Stimulated activated CD4-positive, alpha-beta T cell treated with anti-CD3 and anti-CD28 coated beads, Interleukin-15, amount 100 ng/mL, for 48 hours (primary cell): ENCODE measurements around the gene PDE4D.

Experiments
- DNase-seq, 2 donors: peaks; one replicate each; pipeline ENCODE4 v3.0.0-alpha.2; 2020; ENCODE audit warnings: low read depth in 2 of 2

PDE4D gene

DNA sequence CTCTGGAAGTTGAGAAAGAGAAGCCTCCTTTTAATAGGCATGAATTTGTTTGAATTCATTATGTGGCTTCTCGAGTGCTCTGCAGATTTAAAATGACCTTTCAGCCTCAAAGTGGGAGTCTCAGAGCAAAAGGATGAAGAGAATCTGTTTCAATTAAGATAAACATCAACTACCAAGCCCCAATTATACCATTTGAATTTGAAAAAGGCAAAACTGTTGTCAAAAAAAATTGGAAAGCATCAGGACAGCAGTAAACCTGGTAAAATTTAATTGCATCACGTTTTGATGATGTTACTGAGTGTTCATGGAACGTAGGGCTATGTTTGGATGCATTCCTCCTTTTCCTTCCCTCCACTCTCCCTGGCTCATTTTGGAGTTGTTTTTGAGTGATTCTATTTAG is 637.2 kb downstream of the PDE4D start:
- DNase-seq: no peak

DNA sequence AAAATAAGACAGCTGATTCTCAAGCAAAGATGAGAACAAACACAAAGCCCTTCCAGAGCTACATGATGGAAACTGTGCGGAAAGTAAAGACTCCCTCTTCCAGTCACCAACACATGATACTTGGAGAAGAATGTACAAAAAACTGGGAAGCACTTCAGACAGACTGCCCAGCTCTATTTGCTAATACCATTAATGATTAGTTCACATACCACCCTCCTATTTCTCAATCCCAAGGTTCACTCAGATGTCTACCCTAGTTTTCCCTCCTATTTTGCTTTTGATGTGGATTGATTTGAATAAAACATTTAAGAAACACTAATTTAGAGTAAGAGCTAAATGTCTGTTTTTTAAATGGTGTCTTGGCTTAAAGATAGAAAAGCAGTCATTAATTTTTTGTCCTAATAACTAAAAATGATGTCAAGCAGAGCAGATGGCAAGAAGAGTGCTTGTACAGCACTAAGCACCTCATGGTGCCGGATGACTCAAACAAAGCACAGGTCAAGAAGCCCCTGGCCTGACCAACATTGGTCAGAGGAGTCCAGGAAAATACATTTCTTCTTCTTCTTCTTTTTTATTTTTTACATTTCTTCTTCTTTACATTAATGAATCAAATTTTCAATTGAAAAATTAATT is 639.4 kb downstream of the PDE4D start:
- no peak for DNase-seq

DNA sequence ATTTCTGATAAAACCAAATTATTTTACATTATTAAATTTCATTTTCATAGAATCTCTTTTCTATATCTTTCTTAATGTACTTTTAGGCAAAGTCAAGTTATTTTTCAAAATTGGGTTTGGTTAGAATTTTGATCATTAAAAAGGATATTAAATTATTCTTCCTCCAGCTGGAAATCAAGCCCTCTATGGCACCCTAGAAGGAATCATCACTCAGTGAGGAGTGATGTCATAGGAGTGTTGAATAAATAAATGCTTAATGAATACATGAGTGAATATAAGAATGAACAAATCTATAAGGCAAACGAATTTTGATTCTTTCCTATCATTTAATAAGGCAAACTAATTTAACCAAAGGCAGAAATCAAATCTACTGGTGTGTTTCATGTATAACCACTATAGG is 639.9 kb downstream of the PDE4D start:
- no peak for DNase-seq

DNA sequence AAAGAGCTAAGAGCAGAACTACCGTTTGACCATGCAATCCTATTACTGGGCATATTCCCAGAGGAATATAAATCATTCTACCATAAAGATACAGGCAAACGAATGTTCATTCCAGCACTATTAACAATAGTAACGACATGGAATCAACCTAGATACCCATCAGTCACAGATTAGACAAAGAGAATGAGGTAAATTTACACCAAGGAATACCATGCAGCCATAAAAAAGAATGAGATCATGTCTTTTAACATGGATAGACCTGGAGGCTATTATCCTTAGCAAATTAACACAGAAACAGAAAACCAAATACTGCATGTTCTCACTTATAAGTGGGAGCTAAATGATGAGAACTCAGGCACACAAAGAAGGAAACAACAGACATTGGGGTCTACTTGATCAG is 641.9 kb downstream of the PDE4D start:
- no peak for DNase-seq

DNA sequence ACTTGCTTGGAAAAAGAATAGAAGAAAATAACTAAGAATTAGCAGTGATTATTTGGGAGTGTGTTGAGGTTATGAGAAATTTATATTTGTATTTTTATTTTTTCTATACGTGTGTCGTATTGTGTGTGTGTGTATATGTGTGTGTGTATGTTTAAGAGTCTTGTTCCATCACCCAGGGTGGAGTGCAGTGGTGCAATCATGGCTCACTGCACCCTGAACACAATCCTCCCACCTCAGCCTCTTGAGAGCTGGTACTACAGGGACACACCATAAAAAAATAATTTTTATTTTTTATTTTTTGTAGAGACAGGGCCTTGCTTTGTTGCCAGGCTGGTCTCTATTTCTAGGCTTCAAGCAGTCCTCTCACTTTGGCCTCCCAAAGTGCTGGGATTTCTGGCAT is 643.8 kb downstream of the PDE4D start:
- no peak for DNase-seq

DNA sequence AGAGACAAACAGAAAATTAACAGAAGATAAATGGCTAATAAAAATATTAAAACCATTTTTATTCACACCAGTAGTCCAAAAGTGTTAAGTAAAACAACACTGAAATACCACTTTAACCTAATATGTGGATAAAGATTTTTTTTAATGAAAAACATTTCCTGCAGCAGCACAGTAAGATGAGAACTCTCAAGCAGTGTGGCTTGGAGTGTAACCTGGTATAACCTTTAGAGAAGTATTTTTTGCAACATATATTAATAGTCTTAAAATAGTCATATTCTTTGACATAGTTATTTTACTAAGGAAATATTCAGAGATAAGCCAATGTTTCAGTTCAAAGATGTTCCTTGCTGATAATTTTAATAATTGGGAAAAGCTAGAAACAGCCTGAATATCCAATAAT is 644.4 kb downstream of the PDE4D start:
- DNase-seq: no peak

DNA sequence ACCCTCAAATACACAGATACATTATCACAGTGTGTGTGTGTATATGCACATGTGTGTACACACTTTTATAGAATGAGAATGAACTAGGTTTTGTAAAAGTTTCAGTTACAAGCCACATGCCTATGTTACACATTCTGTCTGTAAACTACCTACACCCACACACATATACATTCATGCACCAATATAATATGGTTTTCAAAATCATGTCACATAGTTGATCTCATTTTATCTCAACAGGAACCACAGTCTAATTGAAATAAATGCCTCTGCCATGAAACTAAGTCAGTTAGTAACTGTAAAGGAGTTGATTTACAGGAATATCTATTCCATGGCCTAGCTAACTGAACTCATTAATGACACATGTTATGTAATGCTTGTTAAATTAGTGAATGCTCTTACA is 646.6 kb downstream of the PDE4D start:
- no peak for DNase-seq

DNA sequence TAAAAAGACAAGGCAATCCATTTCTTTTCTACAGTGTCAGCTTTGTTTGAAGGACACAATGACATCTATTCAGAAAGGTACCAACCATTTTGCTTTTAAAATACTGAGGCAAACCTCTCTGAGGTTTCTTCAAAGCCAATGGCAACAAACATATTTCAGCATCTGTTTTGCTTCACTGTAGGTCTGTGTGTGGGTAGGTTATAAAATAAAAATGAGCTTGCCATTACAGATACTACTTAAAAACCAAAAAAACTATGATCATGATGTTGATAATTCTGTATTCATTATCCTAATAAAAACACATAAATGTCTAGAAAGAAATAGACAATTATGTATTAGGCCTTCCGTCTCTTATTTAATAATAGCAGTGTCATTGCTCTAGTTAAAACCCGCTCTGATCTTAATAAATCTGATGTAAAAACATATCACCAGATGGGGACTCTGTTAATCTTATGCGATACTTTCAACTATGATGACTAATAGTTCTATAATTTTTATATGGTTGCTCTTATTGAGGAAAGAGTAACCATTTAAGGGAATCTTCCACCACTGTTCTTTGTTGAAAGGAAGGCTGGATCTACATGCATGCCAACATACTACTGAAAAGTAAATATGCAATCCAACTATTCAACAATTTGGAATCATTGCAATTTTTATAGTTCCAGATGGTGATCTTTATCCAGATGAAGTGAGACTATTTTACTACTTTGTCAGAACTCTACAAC is 647.2 kb downstream of the PDE4D start:
- DNase-seq: no peak

DNA sequence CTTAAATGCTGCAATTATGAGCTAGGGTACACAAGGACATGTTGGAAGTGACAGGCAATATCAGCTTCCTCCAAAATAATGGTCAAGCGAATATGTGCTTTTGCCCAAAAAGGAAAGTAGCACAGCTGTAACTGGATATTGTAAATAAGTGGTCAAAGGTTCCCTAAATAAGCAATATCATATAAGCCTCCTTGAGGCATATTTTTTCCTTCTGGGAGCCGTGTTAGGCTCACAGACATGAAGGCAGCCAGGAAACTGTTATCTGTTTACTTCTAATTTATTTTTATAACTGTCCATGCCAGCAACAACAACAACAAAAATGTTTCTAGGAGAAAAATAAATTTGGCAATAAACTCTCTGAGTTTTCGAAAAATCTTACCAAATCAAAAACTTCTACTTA is 648.3 kb downstream of the PDE4D start:
- DNase-seq: no peak

DNA sequence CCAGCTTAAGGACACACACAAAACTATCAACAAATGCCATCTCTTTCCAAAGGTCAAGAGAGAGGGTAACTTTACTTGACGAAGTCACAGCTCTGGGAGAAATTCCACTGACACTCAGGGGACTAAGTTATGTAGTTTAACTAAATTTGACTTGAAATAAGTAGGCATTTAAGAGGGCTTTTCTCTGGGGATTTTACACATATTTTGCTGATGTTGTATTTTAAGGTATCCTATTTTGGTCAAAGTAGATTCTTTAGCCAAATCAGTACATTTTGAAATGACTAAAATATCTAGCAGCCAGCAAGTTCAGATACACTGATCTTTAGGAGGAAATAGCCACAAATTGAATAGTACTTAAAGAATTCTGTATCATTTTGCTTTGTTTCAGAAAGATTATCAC is 652.0 kb downstream of the PDE4D start:
- no peak for DNase-seq

DNA sequence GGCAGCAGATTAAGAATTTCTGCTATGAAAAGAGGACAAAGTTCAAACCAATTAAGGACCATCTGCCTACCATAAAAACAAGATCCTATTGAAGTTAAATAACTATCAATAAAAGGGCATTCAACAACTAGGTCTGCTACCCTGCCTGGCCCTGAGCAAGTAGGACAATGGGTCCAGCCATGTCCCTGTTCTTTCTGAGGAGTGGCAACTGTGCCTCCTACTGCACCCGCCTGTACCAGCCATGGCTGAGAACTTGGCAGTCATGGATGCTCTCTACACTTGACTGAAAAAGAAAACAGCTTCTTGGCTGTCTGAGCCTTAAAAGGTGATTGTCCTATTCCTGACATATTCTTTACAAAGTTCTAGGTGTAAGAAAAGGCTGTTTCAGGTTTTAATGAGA is 652.4 kb downstream of the PDE4D start:
- no peak for DNase-seq

DNA sequence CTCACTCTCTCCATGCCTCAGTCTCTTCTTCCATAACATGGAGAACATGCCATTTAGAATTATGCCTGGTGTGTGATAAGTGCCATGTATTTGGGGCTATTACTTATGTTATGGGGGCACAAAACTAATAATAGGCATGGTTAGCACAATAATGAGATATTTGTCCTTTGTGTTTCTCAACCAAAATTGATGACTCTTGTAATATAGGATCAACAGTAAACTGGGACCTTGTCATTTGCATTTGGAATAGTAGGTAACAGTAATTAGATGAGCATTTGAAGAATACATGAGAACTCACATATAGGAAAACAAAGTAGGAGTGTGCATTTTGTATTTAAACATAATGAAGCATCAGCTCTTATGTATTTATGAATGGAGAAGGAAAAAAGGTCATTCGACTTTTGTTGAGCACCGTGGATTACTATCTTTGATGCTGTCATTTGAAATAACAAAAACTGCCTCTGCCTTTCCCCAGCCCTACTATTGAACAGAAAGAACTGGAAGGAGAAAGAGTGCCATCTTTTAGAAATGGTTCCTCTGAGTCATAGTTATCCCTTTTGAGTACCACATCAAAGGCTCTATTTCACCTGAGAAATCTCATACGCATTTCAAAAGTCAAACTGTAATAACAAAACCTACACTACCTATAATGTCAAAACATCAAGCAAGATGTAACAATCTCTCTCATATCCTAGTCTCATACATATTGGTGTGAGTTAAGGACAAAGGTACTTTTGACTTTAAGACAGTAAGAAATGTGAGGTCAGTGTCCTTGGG is 655.2 kb downstream of the PDE4D start:
- DNase-seq: no peak

DNA sequence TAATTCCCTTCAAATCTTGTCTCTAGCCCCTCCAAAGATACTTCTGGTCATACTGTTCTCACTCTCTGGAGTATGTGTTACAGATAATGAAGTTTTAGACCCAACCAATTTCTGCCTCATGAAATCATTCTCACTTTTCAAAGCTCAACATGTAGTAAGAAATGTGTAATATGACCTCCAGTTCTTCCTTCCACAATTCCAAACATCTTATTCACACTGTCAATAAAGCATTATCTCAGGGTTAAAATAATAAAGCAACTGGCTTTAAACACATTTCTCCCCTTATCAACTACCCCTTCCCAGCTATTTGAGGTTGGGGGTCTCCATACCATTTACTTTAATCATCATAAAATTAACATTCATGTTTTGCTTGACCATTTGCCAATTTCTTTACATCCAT is 656.5 kb downstream of the PDE4D start:
- no peak for DNase-seq

DNA sequence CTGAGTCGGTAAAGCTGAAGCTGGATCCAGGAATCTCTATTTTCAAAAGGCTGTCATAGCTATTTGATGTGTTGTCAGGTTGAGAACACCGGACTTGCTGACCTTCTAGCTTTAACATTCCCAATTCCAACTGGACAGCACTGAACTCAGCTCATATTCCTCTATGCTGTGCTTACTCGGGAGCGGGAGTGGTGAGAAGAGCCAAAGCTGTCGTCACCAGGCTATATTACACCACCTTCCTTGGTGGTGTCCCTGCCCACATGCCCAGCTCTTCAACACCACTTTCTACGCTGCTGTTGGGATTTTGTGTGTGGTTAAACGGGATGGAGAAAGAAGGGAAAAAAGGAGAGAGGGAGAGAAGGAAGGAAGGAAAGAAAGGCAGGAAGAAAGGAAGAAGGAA is 657.1 kb downstream of the PDE4D start:
- DNase-seq: no peak

DNA sequence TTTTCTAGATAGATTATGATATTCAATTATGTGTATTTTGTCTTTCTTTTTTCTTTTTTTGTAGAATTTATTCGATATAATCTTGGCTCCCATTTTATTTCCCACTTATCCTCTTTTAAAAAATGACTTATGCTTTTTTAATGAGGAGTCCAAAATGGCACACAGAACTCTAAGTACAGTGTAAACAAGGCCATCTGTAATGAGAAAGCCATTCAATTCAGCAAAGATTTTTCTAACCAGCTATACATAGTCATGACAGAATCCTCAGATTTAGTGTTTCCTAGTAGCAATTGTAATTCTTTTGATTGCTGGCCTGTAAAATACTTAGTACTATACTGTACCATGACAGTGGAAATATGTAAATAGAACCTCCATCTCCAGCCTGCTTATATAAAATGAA is 659.3 kb downstream of the PDE4D start:
- DNase-seq: no peak

DNA sequence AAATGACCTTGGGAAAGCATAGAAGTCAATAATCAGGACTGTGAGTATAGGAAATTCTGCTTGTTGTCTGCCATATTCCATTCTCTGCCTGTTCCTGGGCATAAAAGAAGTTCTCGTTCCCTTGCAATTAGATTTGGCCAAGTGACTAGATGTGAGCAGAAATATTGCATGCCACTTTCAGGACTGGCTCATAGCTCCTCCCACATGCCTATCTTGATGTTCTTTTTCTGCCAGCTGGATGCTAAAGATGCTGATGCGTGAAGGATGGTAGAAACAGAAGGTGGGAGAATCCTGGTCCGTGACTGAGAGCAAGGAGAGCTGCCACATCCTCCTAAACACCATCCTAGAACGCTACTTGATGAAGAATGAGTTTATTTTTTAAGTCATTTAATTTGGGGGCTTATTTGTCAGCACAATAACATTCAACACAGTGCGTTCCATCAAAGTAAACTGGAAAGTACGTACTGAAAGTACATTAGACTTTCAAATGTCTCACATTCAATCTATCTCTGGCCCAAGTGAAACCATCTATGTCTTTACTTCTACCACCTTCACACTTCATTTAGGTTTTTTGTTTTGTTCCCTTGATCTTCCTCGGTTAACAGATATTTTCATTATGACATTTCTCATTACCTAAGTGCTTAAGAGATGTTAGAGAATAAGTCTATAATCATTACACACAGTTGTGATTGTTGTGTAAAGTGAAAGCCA is 662.1 kb downstream of the PDE4D start:
- no peak for DNase-seq

DNA sequence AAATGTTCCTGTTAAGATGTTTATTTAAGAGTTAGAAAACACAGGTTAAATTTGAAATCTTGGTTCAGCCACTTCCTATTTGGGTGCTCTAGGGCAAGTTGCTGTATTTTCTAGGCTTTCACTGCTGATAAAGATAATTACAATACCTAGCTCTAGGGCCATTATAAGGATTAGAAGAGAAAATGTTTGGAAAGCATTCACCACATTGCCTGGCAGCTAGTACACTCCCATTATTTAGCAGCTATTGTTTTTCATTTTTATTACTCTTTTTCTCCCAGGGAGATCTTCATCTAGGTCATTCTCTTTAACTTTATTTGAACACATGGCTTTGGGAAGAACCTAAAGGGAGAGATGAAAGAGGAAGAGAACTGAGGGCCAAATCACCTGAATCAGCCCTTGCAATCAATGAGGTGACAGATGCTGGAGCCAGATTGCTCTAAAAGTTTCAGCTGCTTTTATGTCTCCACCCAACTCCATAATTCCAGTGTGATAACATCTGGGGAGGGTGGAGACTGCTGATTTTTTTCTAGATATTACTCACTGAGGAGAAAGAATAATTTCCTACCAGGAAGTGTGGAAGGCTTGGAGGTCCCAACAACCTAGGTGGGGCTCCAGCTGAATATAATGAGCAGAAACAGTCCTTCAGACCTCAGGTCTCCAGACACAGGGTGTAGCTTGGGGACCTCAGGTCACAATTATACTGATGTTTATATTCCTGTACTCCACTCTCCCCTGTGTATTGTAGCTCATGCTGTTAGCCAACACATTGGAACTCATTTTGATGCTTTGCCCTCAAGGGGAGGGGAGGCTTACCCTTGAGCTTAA is 670.6 kb downstream of the PDE4D start:
- DNase-seq: no peak

DNA sequence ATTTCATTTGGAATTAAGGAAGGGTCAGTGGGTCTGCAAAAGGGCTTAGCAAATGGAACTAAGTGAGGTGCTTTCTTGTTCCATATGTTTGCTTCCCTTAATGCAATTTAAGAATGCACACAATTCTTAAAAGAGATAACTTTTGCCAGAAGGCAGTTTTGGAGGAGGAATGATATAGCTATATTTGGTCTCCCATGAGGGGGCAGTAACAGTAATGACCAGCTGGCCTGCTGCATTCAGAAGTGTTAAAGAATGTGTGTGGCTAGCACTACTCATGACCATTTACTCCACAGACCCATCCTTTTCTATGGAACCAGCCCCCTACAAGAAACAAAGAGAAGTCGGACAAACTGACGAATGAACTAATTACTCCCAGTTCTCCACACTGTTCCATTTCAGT is 671.8 kb downstream of the PDE4D start:
- no peak for DNase-seq

DNA sequence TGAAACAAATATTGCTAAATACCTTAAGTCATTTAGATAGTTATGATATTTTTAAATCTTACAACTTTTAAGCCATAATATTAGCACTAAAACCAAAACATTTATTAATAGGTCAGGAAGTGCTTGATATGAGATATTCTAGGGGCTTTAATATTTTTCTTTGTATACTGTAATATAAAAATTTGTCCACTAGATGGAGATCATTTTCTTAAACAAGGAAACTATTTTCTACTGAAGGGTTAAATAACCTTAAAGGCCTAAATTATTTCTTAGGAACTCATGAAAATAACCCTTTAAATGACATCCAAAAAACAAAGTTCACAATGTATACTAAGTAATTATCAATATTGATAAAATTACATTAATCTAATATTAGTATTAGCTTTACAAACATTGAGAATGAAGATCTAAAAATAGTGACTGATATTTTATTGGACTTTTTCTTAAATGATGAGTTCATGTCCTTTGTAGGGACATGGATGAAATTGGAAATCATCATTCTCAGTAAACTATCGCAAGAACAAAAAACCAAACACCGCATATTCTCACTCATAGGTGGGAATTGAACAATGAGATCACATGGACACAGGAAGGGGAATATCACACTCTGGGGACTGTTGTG is 675.0 kb downstream of the PDE4D start:
- DNase-seq: no peak

DNA sequence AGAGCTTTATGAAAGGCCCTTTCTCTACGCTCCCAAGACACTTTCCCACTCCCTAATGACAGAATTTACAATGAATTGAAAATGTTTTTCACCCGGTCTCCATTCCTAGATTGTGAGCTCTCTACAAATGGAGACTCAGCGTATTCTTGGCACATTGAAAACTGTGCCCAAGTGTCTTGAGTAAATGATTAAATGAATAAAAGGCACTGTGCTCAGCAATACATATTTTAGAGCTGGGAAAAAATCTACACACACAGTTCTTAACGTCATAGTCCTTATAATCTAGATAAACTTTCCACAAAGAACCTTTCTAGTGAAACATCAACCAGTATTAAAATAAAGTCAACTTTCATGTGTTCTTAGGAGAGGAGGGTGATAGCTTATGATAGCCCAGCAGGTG is 676.7 kb downstream of the PDE4D start:
- DNase-seq: no peak

DNA sequence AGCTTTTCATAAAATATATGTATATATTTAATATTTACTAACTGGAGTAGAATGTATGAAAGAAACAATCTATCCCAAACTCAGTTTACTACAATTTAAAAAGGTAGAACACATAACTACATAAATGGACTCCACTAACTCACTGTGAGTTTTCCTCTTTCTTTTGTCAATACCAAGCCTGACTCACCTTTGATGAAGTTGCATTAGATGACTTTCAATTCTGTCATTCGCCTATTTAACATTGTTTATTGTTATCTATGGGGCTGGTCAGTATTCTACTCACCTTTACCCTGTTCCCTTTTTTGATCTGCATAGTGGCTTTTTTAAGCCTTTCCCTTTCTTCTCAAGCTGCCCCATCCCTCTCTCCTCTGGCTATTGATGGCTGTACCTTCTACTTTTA is 680.9 kb downstream of the PDE4D start:
- no peak for DNase-seq
